Mesodermal cell (in vitro differentiated cells): ENCODE results near the gene CCDC187.

ENCODE experiments used
- H3K27ac ChIP-seq: 2 replicates; pipeline ENCODE4 v1.7.0; 2013; ENCODE audit warnings: mild to moderate bottlenecking, low read depth, low read length, moderate library complexity; ENCODE audit not compliant: severe bottlenecking
- H3K36me3 ChIP-seq: 2 replicates; pipeline ENCODE4 v1.7.1; 2013; ENCODE audit warnings: mild to moderate bottlenecking, low read length, moderate library complexity; ENCODE audit not compliant: control insufficient read depth, insufficient read depth
- H3K4me1 ChIP-seq: one replicate; pipeline ENCODE4 v1.7.1; 2013; ENCODE audit warnings: mild to moderate bottlenecking, low read length; ENCODE audit not compliant: insufficient read depth, control insufficient read depth, poor library complexity, severe bottlenecking
- H3K4me3 ChIP-seq: 2 replicates; pipeline ENCODE4 v1.7.0; 2013; ENCODE audit warnings: low read length, control low read depth, mild to moderate bottlenecking; ENCODE audit not compliant: insufficient read depth, poor library complexity, severe bottlenecking; ENCODE audit errors: extremely low read depth
- H3K9me3 ChIP-seq: 2 replicates; pipeline ENCODE4 v1.7.1; 2013; ENCODE audit warnings: mild to moderate bottlenecking, low read length, moderate library complexity; ENCODE audit not compliant: control insufficient read depth
- WGBS, 2 experiments: methylation state at CpG; one replicate each; pipeline ENCODE4 v1.1.5; 2013; ENCODE audit warnings: missing lambda C conversion rate in 2 of 2; ENCODE audit not compliant: insufficient coverage in 2 of 2; 5-methylcytosine and 5-hydroxymethylcytosine counted together

Gene CCDC187

DNA sequence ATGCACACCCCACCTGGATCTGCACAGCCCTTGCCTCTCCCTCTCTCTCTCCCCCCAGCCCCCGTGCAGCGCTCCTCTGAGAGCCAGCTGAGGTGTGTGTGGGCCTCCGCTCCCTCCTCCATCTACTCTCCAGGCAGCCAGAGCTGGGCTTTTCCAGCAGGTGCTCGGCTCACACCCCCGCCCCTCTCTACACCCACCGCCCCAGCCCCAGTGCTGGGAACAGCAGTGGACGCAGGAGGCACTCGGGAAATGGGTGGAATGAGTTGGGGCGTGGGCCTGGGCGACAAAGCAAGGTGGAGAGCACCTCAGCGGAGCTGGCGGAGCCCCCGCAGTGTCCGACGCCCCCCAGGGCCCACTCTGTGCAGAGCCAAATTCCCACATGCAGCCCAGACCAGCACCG, 85.6 kb downstream of the CCDC187 start:
- WGBS, 2 experiments: 94 to 99% methylated on average over 8 to 9 of the region's 16 CpGs
- Histone ChIP-seq H3K4me1 (peaks cover 13% of the 10 kb centered on the region), H3K9me3 (peaks cover 5% of the 10 kb centered on the region), H3K4me3 (no peak overlapping the region), H3K36me3 (peaks cover 46% of the 10 kb centered on the region), H3K27ac (no peak overlapping the region)

DNA sequence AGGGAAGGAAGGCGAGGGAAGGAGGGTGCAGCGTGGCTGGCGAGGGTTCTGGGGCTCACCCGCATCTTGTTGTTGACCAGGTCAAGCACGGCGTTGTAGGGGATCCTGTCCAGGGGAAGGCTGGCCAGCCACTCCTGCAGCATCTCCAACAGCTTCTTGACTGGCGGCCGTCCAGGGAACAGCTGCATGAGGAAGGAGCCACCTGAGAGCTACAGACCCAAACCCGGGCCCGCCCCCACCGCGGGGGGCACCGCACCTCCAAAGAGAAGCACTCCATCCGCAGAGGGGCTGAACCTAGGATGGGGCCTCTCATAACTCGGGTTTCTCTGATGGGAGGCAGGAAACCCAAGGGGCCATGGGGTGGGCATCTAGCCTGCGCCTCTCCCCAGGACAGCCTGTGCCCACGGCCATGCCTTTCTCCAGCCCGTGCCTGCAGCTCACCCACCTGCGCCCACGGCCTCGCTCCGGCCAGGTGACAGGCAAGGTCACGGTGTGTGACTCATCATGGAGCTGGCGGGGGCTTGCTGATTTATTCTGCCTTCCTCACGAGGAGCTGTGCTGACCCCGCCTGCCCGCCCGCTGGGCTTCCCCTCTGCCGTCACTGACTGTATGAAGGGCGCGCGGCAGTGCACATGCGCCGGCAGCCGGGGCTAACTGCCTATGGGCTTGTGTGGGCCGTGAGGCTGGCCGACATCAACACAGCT, 87.2 kb downstream of the CCDC187 start:
- Histone ChIP-seq H3K27ac (no peak overlapping the region), H3K4me1 (peaks cover 13% of the 10 kb centered on the region), H3K36me3 (peaks cover 41% of the 10 kb centered on the region), H3K4me3 (no peak overlapping the region), H3K9me3 (peaks cover 5% of the 10 kb centered on the region)
- WGBS, 2 experiments: 90% methylated on average over 31 of the region's 37 CpGs

GRCh38 chr9:136213733-136214132, 90.2 kb downstream of the CCDC187 start:
- Histone ChIP-seq H3K36me3 (peaks cover 57% of the 10 kb centered on the region), H3K4me3 (no peak overlapping the region), H3K9me3 (peaks cover 5% of the 10 kb centered on the region), H3K27ac (no peak overlapping the region), H3K4me1 (no peaks in the 10 kb centered on the region)
- 96 to 99% methylated on average over 6 to 7 of the region's 9 CpGs for WGBS, 2 experiments

- WGBS, 2 experiments: 94 to 96% methylated on average over 23 to 27 of the region's 28 CpGs
- Histone ChIP-seq H3K9me3 (peaks cover 5% of the 10 kb centered on the region), H3K4me1 (no peaks in the 10 kb centered on the region), H3K27ac (no peak overlapping the region), H3K36me3 (peaks cover 56% of the 10 kb centered on the region), H3K4me3 (no peak overlapping the region)
These were observed 91.4 kb downstream of the CCDC187 start for GRCh38 chr9:136212345-136212950.

- Histone ChIP-seq H3K27ac (no peak overlapping the region), H3K9me3 (peaks cover 5% of the 10 kb centered on the region), H3K4me1 (no peaks in the 10 kb centered on the region), H3K36me3 (peaks cover 56% of the 10 kb centered on the region), H3K4me3 (no peak overlapping the region)
- WGBS, 2 experiments: 94 to 95% methylated on average over 26 to 34 of the region's 35 CpGs
These were observed 92.2 kb downstream of the CCDC187 start for GRCh38 chr9:136211441-136212344.

DNA sequence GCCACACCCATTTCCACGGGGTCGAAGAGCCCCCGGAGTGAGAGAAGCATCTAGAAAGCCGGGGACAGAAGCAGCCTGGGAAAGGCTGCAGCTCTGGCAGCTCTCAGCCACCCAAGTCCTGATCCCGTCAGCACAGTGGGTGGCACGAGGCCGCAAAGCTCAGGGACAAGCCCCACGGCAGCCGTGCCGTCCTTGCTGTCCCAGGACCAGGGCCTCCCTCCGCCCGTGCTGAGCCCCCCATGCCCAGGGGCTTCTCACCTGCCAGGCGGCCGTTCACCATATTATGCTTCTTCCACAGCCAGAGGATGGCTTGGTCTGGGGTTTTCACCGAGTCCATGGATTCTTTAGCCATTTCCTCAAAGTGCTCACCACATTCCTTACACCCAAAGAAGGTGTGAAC, 92.9 kb downstream of the CCDC187 start:
- H3K4me1 ChIP-seq: no peaks in the 10 kb centered on the region
- H3K9me3 ChIP-seq: peaks cover 5% of the 10 kb centered on the region
- H3K4me3 ChIP-seq: no peak overlapping the region
- peaks cover 51% of the 10 kb centered on the region for H3K36me3 ChIP-seq
- H3K27ac ChIP-seq: no peak overlapping the region
- WGBS, 2 experiments: 90 to 97% methylated on average over 13 to 15 of the region's 15 CpGs

DNA sequence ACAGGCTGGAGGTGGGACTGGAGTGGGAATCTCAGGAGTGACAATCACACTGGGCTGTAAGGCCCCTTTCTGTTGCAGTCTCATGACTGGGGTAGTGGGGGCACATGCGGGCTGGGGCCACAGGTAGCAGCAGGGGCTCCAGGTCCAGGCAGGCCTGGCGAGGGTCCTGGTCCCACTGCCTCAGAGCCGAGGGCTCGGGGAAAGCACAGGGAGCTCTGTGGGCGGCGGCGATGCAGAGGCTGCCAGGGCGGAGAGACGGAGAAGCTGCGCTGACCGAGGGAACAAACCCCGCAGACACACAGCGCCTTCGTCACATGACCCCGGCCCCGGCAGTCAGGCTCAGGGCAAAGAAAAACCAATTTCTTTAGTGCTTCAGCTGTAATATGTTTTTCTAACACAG, 93.6 kb downstream of the CCDC187 start:
- Histone ChIP-seq H3K9me3 (peaks cover 5% of the 10 kb centered on the region), H3K4me3 (no peak overlapping the region), H3K36me3 (peaks cover 44% of the 10 kb centered on the region), H3K27ac (no peak overlapping the region), H3K4me1 (no peaks in the 10 kb centered on the region)
- WGBS, 2 experiments: 93 to 94% methylated on average over 12 to 15 of the region's 16 CpGs

- Histone ChIP-seq H3K4me1 (no peaks in the 10 kb centered on the region), H3K36me3 (peaks cover 39% of the 10 kb centered on the region), H3K4me3 (no peak overlapping the region), H3K27ac (no peak overlapping the region), H3K9me3 (peaks cover 5% of the 10 kb centered on the region)
- 84% methylated on average over 17 of the region's 17 CpGs for WGBS, 2 experiments
These were observed 94.1 kb downstream of the CCDC187 start for GRCh38 chr9:136209786-136210185.

GRCh38 chr9:136209232-136209631, 94.7 kb downstream of the CCDC187 start:
- H3K36me3 ChIP-seq: peaks cover 34% of the 10 kb centered on the region
- no peak overlapping the region for H3K27ac ChIP-seq
- H3K4me3 ChIP-seq: no peak overlapping the region
- 92 to 96% methylated on average over 6 to 12 of the region's 17 CpGs for WGBS, 2 experiments
- H3K9me3 ChIP-seq: peaks cover 1% of the 10 kb centered on the region
- H3K4me1 ChIP-seq: no peaks in the 10 kb centered on the region

GRCh38 chr9:136208675-136209074, 95.2 kb downstream of the CCDC187 start:
- no peaks in the 10 kb centered on the region for H3K4me1 ChIP-seq
- WGBS, 2 experiments: 95 to 96% methylated on average over 17 of the region's 17 CpGs
- peaks cover 28% of the 10 kb centered on the region for H3K36me3 ChIP-seq
- H3K9me3 ChIP-seq: no peaks in the 10 kb centered on the region
- no peak overlapping the region for H3K27ac ChIP-seq
- no peak overlapping the region for H3K4me3 ChIP-seq
